Caco-2 (cell line): ENCODE measurements around the gene GRIN3B. TPM values are rescaled to one million over a fixed set of nuclear protein-coding genes. Genes with fewer than 3 reads are reported as not detected.

Experiments
- BruUV-seq: library from RNA; stranded (reverse); fragments of 400-500 nt; replicated peaks from 2 replicates; lab custom pipeline; 2021; lab: Mats Ljungman, UMichigan
- CTCF ChIA-PET: fragments of 300-600 bp; sonication (Branson Sonifier 250); formaldehyde crosslinking; loops from one replicate; lab custom pipeline; 2022; ENCODE audit warnings: antibody characterized with exemption; lab: Charles Lee
- POLR2A ChIA-PET: fragments of 300-600 bp; sonication (Branson Sonifier 250); formaldehyde crosslinking; loops from one replicate; lab custom pipeline; 2022; ENCODE audit warnings: antibody characterized with exemption; lab: Charles Lee
- DNase-seq, 2 experiments: peaks; one replicate each; pipeline versions ENCODE4 v3.0.0 to v3.0.0-alpha.2; 2020 to 2022
- H3K27me3 ChIP-seq: replicated peaks from 2 replicates; pipeline ENCODE4 v1.6.0; 2011; ENCODE audit warnings: low read length; ENCODE audit not compliant: control insufficient read depth, insufficient read depth
- H3K36me3 ChIP-seq: 2 replicates; pipeline ENCODE4 v1.5.1; 2011; ENCODE audit warnings: low read length; ENCODE audit not compliant: control insufficient read depth, insufficient read depth
- H3K4me1 ChIP-seq: fragments of 250-450 bp; sonication (Bioruptor Pico); 2 replicates; pipeline ENCODE4 v1.5.1; 2020; ENCODE audit warnings: mild to moderate bottlenecking
- H3K4me3 ChIP-seq: 2 replicates; pipeline ENCODE4 v1.5.1; 2011; ENCODE audit warnings: low read depth, mild to moderate bottlenecking, control low read depth, low read length
- H3K9me3 ChIP-seq: fragments of 250-450 bp; sonication (Bioruptor Pico); 2 replicates; pipeline ENCODE4 v1.5.1; 2020; ENCODE audit warnings: mild to moderate bottlenecking, moderate library complexity
- H3K27ac Mint-ChIP-seq: one replicate; pipeline ENCODE4 v1.8.0; 2022; ENCODE audit warnings: mixed read lengths; ENCODE audit not compliant: unreplicated experiment
- H3K27me3 Mint-ChIP-seq: one replicate; pipeline ENCODE4 v1.8.0; 2022; ENCODE audit warnings: mixed read lengths; ENCODE audit not compliant: insufficient read depth, unreplicated experiment
- H3K36me3 Mint-ChIP-seq: one replicate; pipeline ENCODE4 v1.8.0; 2022; ENCODE audit warnings: mild to moderate bottlenecking, mixed read lengths; ENCODE audit not compliant: insufficient read depth, unreplicated experiment
- H3K4me1 Mint-ChIP-seq: one replicate; pipeline ENCODE4 v1.8.0; 2022; ENCODE audit warnings: low read depth, mixed read lengths; ENCODE audit not compliant: unreplicated experiment
- H3K4me3 Mint-ChIP-seq: one replicate; pipeline ENCODE4 v1.8.0; 2022; ENCODE audit warnings: mild to moderate bottlenecking, moderate library complexity, mixed read lengths; ENCODE audit not compliant: unreplicated experiment
- H3K9me3 Mint-ChIP-seq: one replicate; pipeline ENCODE4 v1.8.0; 2022; ENCODE audit warnings: mixed read lengths; ENCODE audit not compliant: unreplicated experiment
- intact Hi-C: fragments of 100-400 bp; cut with micrococcal nuclease; formaldehyde crosslinking; loops from one replicate; pipeline ENCODE4 v1.10.0; 2022; ENCODE audit not compliant: unreplicated experiment
- total RNA-seq: library from RNA; stranded (reverse); gene quantifications from 2 replicates; pipeline ENCODE4 v1.2.3, GENCODE V29; 2022
- TF ChIP-seq, protein P1 (sequence below), 2 experiments: fragments of 200-600 bp in 1 of 2; IDR thresholded peaks; 1 replicate in 1 of 2; 2 replicates in 1 of 2; pipeline versions ENCODE4 v1.5.1 to v1.8.0; 2011 to 2022; ENCODE audit warnings: antibody characterized with exemption in 1 of 2, control low read depth in 1 of 2, inconsistent platforms in 1 of 2, low read depth in 1 of 2, low read length in 1 of 2, mild to moderate bottlenecking in 1 of 2, moderate library complexity in 1 of 2; ENCODE audit not compliant: insufficient read depth in 1 of 2, severe bottlenecking in 1 of 2, unreplicated experiment in 1 of 2

GRIN3B gene
- total RNA-seq, 1 experiment from 2014 or later: 0.41 TPM

DNA sequence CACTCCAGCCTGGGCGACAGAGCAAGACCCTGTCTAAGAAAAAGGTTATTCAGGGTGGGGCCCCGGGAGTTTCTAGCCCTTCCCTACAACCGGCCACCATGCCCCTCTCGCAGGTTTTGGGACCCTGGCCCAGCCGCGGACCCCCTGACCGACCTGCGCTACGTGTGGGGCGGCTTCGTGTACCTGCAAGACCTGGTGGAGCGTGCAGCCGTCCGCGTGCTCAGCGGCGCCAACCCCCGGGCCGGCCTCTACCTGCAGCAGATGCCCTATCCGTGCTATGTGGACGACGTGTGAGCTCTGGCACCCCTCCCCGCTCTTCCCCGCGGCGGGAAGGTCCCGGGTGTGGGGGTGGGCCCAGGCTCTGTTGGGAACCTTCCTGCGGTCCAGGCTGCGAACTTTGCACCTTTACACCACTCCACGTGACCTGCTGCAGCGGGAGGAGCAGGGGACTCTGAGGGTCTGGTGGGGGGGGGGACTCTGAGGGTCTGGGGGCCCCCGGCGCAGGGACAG lies 46.0 kb downstream of the GRIN3B start:
- H3K9me3 Mint-ChIP-seq: no peaks in the 10 kb centered on the region
- Histone ChIP-seq H3K4me3 (no peak overlapping the region), H3K36me3 (no peaks in the 10 kb centered on the region), H3K4me1 (peaks cover 5% of the 10 kb centered on the region), H3K27me3 (no peaks in the 10 kb centered on the region), H3K9me3 (no peaks in the 10 kb centered on the region)
- H3K4me1 Mint-ChIP-seq: no peaks in the 10 kb centered on the region
- intact Hi-C loops: no loop called here
- H3K27me3 Mint-ChIP-seq: no peaks in the 10 kb centered on the region
- H3K36me3 Mint-ChIP-seq: peaks cover 12% of the 10 kb centered on the region
- CTCF ChIA-PET: no interaction called here
- no peak overlapping the region for H3K27ac Mint-ChIP-seq
- POLR2A ChIA-PET: no interaction called here
- no peak overlapping the region for H3K4me3 Mint-ChIP-seq
- DNase-seq: no peak
- TF ChIP-seq, protein P1, sequence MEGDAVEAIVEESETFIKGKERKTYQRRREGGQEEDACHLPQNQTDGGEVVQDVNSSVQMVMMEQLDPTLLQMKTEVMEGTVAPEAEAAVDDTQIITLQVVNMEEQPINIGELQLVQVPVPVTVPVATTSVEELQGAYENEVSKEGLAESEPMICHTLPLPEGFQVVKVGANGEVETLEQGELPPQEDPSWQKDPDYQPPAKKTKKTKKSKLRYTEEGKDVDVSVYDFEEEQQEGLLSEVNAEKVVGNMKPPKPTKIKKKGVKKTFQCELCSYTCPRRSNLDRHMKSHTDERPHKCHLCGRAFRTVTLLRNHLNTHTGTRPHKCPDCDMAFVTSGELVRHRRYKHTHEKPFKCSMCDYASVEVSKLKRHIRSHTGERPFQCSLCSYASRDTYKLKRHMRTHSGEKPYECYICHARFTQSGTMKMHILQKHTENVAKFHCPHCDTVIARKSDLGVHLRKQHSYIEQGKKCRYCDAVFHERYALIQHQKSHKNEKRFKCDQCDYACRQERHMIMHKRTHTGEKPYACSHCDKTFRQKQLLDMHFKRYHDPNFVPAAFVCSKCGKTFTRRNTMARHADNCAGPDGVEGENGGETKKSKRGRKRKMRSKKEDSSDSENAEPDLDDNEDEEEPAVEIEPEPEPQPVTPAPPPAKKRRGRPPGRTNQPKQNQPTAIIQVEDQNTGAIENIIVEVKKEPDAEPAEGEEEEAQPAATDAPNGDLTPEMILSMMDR (IDR thresholded peaks at IDR 0.05; ENCODE audit: insufficient read depth in 1 of 2, low read depth in 1 of 2, low read length in 1 of 2, severe bottlenecking in 1 of 2, unreplicated experiment in 1 of 2): no peak
- BruUV-seq: no TSS peak

DNA sequence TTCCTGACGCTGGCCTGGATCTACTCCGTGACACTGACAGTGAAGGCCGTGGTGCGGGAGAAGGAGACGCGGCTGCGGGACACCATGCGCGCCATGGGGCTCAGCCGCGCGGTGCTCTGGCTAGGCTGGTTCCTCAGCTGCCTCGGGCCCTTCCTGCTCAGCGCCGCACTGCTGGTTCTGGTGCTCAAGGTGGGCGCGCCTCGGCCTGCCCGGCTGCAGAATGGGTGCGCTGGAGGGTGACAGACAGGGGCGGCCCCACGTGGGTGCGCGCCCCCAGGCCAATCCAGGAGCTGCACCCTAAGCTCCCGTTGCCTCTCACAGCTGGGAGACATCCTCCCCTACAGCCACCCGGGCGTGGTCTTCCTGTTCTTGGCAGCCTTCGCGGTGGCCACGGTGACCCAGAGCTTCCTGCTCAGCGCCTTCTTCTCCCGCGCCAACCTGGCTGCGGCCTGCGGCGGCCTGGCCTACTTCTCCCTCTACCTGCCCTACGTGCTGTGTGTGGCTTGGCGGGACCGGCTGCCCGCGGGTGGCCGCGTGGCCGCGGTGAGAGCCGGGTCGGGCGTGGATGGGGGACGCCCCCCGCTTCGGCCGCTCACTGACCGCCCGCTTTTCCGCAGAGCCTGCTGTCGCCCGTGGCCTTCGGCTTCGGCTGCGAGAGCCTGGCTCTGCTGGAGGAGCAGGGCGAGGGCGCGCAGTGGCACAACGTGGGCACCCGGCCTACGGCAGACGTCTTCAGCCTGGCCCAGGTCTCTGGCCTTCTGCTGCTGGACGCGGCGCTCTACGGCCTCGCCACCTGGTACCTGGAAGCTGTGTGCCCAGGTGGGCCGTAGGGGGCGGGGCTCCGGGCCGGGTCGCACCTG lies 46.8 kb downstream of the GRIN3B start:
- POLR2A ChIA-PET: interaction anchor here (0.5 to 1.1 kb wide), 2 partner anchors 21 to 24 kb away, joined by 5 to 8 read pairs; partner anchors contain the start of gene CNN2

DNA sequence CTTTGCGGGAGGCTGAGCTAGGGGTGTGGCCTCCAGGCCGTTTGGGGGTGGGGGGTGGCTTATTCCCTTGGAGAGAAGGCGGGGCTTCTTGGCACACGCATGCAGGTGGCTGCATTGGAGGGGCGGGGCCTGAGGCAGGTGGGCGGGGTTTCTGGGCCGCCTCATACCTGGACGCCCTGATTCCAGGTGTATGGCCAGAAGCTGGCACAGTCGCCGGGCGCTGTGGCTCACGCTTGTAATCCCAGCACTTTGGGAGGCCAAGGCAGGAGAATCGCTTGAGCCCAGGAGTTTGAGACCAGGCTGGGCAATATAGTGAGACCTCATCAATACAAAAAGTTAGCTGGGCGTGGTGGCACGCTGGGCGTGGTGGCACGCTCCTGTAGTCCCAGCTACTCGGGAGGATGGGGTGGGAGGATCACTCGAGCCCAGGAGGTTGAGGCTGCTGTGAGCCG lies 47.5 kb downstream of the GRIN3B start:
- no peaks in the 10 kb centered on the region for H3K27me3 Mint-ChIP-seq
- ChIA-PET POLR2A (interaction anchor here (1.1 kb wide), 1 partner anchor 21 kb away, joined by 5 read pairs; the partner anchor contains the start of gene CNN2), CTCF (no interaction called here)
- intact Hi-C loops: no loop called here
- no TSS peak for BruUV-seq
- Histone ChIP-seq H3K4me3 (no peak overlapping the region), H3K9me3 (no peaks in the 10 kb centered on the region), H3K27me3 (no peaks in the 10 kb centered on the region), H3K36me3 (no peaks in the 10 kb centered on the region), H3K4me1 (no peaks in the 10 kb centered on the region)
- no peaks in the 10 kb centered on the region for H3K4me1 Mint-ChIP-seq
- peaks cover 14% of the 10 kb centered on the region for H3K36me3 Mint-ChIP-seq
- no peak overlapping the region for H3K4me3 Mint-ChIP-seq
- no peak for DNase-seq
- no peak overlapping the region for H3K27ac Mint-ChIP-seq
- no peaks in the 10 kb centered on the region for H3K9me3 Mint-ChIP-seq
- TF ChIP-seq, protein P1 (IDR thresholded peaks at IDR 0.05; ENCODE audit: insufficient read depth in 1 of 2, low read depth in 1 of 2, low read length in 1 of 2, severe bottlenecking in 1 of 2, unreplicated experiment in 1 of 2): no peak

More for the DNA sequence above, 46.8 kb downstream of the GRIN3B start:
- DNase-seq: no peak
- H3K9me3 ChIP-seq: no peaks in the 10 kb centered on the region
- Mint-ChIP-seq H3K4me1 (no peaks in the 10 kb centered on the region), H3K9me3 (no peaks in the 10 kb centered on the region), H3K4me3 (no peak overlapping the region), H3K27ac (no peak overlapping the region), H3K36me3 (peaks cover 14% of the 10 kb centered on the region), H3K27me3 (no peaks in the 10 kb centered on the region)
- intact Hi-C loops: no loop called here
- BruUV-seq: no TSS peak
- no peak overlapping the region for H3K4me3 ChIP-seq
- H3K27me3 ChIP-seq: no peaks in the 10 kb centered on the region
- H3K36me3 ChIP-seq: no peaks in the 10 kb centered on the region
- CTCF ChIA-PET: no interaction called here
- H3K4me1 ChIP-seq: no peaks in the 10 kb centered on the region
- TF ChIP-seq, protein P1 (IDR thresholded peaks at IDR 0.05; ENCODE audit: insufficient read depth in 1 of 2, low read depth in 1 of 2, low read length in 1 of 2, severe bottlenecking in 1 of 2, unreplicated experiment in 1 of 2): no peak
